Fibroblast of lung (primary cell): Measurements from ENCODE around the gene TAGLN2. TPM values are rescaled to one million over a fixed set of nuclear protein-coding genes. Genes with fewer than 3 reads are reported as not detected.

Experiments used
- DNase-seq, 2 donors: peaks; one replicate each; pipeline versions ENCODE4 v3.0.0 to v3.0.0-alpha.2; 2010; ENCODE audit warnings: low read depth in 2 of 2
- H2AFZ ChIP-seq: 2 replicates; pipeline ENCODE4 v1.5.1; 2012; ENCODE audit warnings: low read length, control low read depth, inconsistent platforms
- H3K27ac ChIP-seq: 2 replicates; pipeline ENCODE4 v1.5.1; 2011; ENCODE audit warnings: low read length, control low read depth; ENCODE audit not compliant: insufficient read depth
- H3K27me3 ChIP-seq: 2 replicates; pipeline ENCODE4 v1.5.1; 2011; ENCODE audit warnings: mild to moderate bottlenecking, low read length; ENCODE audit not compliant: control insufficient read depth, insufficient read depth
- H3K36me3 ChIP-seq: 2 replicates; pipeline ENCODE4 v1.5.1; 2011; ENCODE audit warnings: low read length; ENCODE audit not compliant: control insufficient read depth, insufficient read depth
- H3K4me1 ChIP-seq: 2 replicates; pipeline ENCODE4 v1.5.1; 2011; ENCODE audit warnings: low read length; ENCODE audit not compliant: control insufficient read depth, insufficient read depth; ENCODE audit errors: extremely low read depth
- H3K4me2 ChIP-seq: 2 replicates; pipeline ENCODE4 v1.5.1; 2011; ENCODE audit warnings: low read length, control low read depth; ENCODE audit not compliant: insufficient read depth; ENCODE audit errors: extremely low read depth
- H3K4me3 ChIP-seq, 4 experiments: fragments of 200-600 bp in 1 of 4; sonication (generic) in 1 of 4; replicated peaks in 1 of 4; 2 replicates each; pipeline ENCODE4 v1.5.1; 2011 to 2016; ENCODE audit warnings: low read length in 4 of 4, low read depth in 3 of 4, mild to moderate bottlenecking in 3 of 4, control low read depth in 2 of 4, inconsistent platforms in 1 of 4, mixed read lengths in 1 of 4; ENCODE audit not compliant: insufficient read depth in 1 of 4; ENCODE audit errors: control extremely low read depth in 1 of 4
- H3K79me2 ChIP-seq: 2 replicates; pipeline ENCODE4 v1.5.1; 2012; ENCODE audit warnings: mild to moderate bottlenecking, low read length, inconsistent platforms; ENCODE audit not compliant: control insufficient read depth, insufficient read depth
- H3K9ac ChIP-seq: 2 replicates; pipeline ENCODE4 v1.5.1; 2011; ENCODE audit warnings: mild to moderate bottlenecking, low read length, control low read depth; ENCODE audit not compliant: insufficient read depth
- H3K9me3 ChIP-seq: 2 replicates; pipeline ENCODE4 v1.5.1; 2012; ENCODE audit warnings: low read depth, low read length; ENCODE audit not compliant: control insufficient read depth, insufficient read depth
- H4K20me1 ChIP-seq: 2 replicates; pipeline ENCODE4 v1.5.1; 2011; ENCODE audit warnings: low read length; ENCODE audit not compliant: control insufficient read depth, insufficient read depth; ENCODE audit errors: extremely low read depth
- CTCF ChIP-seq, 2 donors: IDR thresholded peaks in 1 of 2; conservative IDR thresholded peaks in 1 of 2; 1 replicate in 1 of 2; 2 replicates in 1 of 2; pipeline ENCODE4 v1.5.1; 2011 to 2012; ENCODE audit warnings: low read length in 2 of 2, control low read depth in 1 of 2, inconsistent platforms in 1 of 2, low read depth in 1 of 2, mild to moderate bottlenecking in 1 of 2
- EZH2 ChIP-seq: IDR thresholded peaks from 2 replicates; pipeline ENCODE4 v1.5.1; 2012; ENCODE audit warnings: low read length, control low read depth, mild to moderate bottlenecking; ENCODE audit errors: missing control alignments
- polyA plus RNA-seq, 2 donors: library from polyadenylated mRNA; depleted of rRNA in 1 of 2; stranded (reverse) in 1 of 2; unstranded in 1 of 2; fragments of >200 nt; gene quantifications; 2 replicates each; pipeline ENCODE4 v1.2.1, GENCODE V29; 2011 to 2012; ENCODE audit warnings: missing spikeins in 1 of 2
- total RNA-seq: library from RNA; depleted of rRNA; stranded (reverse); fragments of >200 nt; gene quantifications from 2 replicates; pipeline ENCODE4 v1.2.1, GENCODE V29; 2014

TAGLN2 gene
- total and polyA plus RNA-seq, 2 donors (not counting 1 experiment from before 2014, with no cell fraction given) = 300 to 718 TPM

- Histone ChIP-seq H3K36me3 (no peaks in the 10 kb centered on the region), H4K20me1 (no peaks in the 10 kb centered on the region), H3K27me3 (no peaks in the 10 kb centered on the region), H3K27ac (no peak overlapping the region), H3K4me2 (no peak overlapping the region), H3K79me2 (no peaks in the 10 kb centered on the region), H2AFZ (no peak overlapping the region), H3K4me3 (no peak overlapping the region), H3K4me1 (no peaks in the 10 kb centered on the region), H3K9ac (no peak overlapping the region), H3K9me3 (no peaks in the 10 kb centered on the region)
- no peak for DNase-seq
- TF ChIP-seq EZH2 = no peak
- TF ChIP-seq CTCF (conservative IDR thresholded peaks at IDR 0.05 in 1 of 2, IDR thresholded peaks at IDR 0.05 in 1 of 2; ENCODE audit: low read depth in 1 of 2, low read length in 2 of 2) = no peak
These were observed 43.6 kb upstream of the TAGLN2 start for GRCh38 chr1:159968901-159969300.

- H3K4me1 ChIP-seq = no peaks in the 10 kb centered on the region
- H3K9ac ChIP-seq = no peak overlapping the region
- no peaks in the 10 kb centered on the region for H3K36me3 ChIP-seq
- DNase-seq = no peak
- TF ChIP-seq CTCF (conservative IDR thresholded peaks at IDR 0.05 in 1 of 2, IDR thresholded peaks at IDR 0.05 in 1 of 2; ENCODE audit: low read depth in 1 of 2, low read length in 2 of 2) (no peak), EZH2 (no peak)
- no peak overlapping the region for H2AFZ ChIP-seq
- no peak overlapping the region for H3K27ac ChIP-seq
- H3K79me2 ChIP-seq = no peaks in the 10 kb centered on the region
- H3K4me2 ChIP-seq = no peak overlapping the region
- no peaks in the 10 kb centered on the region for H3K27me3 ChIP-seq
- H4K20me1 ChIP-seq = no peaks in the 10 kb centered on the region
- no peak overlapping the region for H3K4me3 ChIP-seq
- H3K9me3 ChIP-seq = no peaks in the 10 kb centered on the region
These were observed 40.0 kb upstream of the TAGLN2 start for GRCh38 chr1:159965263-159965662.

- H3K4me2 ChIP-seq = no peak overlapping the region
- H3K36me3 ChIP-seq = no peaks in the 10 kb centered on the region
- H2AFZ ChIP-seq = no peak overlapping the region
- no peak overlapping the region for H3K27ac ChIP-seq
- H3K9me3 ChIP-seq = no peaks in the 10 kb centered on the region
- no peak overlapping the region for H3K4me3 ChIP-seq
- TF ChIP-seq EZH2 (no peak), CTCF (conservative IDR thresholded peaks at IDR 0.05 in 1 of 2, IDR thresholded peaks at IDR 0.05 in 1 of 2; ENCODE audit: low read depth in 1 of 2, low read length in 2 of 2) (no peak)
- DNase-seq = no peak
- no peaks in the 10 kb centered on the region for H3K79me2 ChIP-seq
- H3K4me1 ChIP-seq = no peaks in the 10 kb centered on the region
- no peaks in the 10 kb centered on the region for H4K20me1 ChIP-seq
- no peaks in the 10 kb centered on the region for H3K27me3 ChIP-seq
- H3K9ac ChIP-seq = no peak overlapping the region
These were observed 38.8 kb upstream of the TAGLN2 start for GRCh38 chr1:159964144-159964543.
